ENCODE results near the gene TMEM132E.

GRCh38 chr17:34556384-34556783 lies 23.0 kb upstream of the TMEM132E start:
- TF ChIP-seq CTCF (conservative IDR thresholded peaks at IDR 0.05; ENCODE audit: low read depth in 2 of 2), result no peak
- no peak for TF ChIP-seq EZH2 (IDR thresholded peaks at IDR 0.05; ENCODE audit: low read depth, unreplicated experiment)
- TF ChIP-seq EZH2phosphoT487 (IDR thresholded peaks at IDR 0.05; ENCODE audit: unreplicated experiment), result no peak
- TF ChIP-seq POLR2AphosphoS5 (IDR thresholded peaks at IDR 0.05; ENCODE audit: low read depth), result no peak
- no peak for TF ChIP-seq NANOG (IDR thresholded peaks at IDR 0.05; ENCODE audit: borderline replicate concordance)
- TF ChIP-seq REST (IDR thresholded peaks at IDR 0.05; ENCODE audit: unreplicated experiment), result peak; percentile 91
- no peak for TF ChIP-seq CREB1 (CRISPR knock-in tag; IDR thresholded peaks at IDR 0.05; ENCODE audit: low read depth)
- no peak for TF ChIP-seq ZNF331 (CRISPR knock-in tag; IDR thresholded peaks at IDR 0.05; ENCODE audit: low read depth)
- no peak for TF ChIP-seq ZNF114 (CRISPR knock-in tag; IDR thresholded peaks at IDR 0.05)
- TF ChIP-seq JUNB (IDR thresholded peaks at IDR 0.05; ENCODE audit: unreplicated experiment), result no peak
- no peak for TF ChIP-seq ETS1 (IDR thresholded peaks at IDR 0.05)
- no peak for TF ChIP-seq STAT1 (IDR thresholded peaks at IDR 0.05; ENCODE audit: unreplicated experiment)
- TF ChIP-seq ZNF462 (CRISPR knock-in tag; IDR thresholded peaks at IDR 0.05), result peak; percentile 54; the same call in 1 of the 2 replicates
